ENCODE measurements around the gene FMN2. TPM values are rescaled to one million over a fixed set of nuclear protein-coding genes. Genes with fewer than 3 reads are reported as not detected.
"Not testable (repeated sequence)": the region's sequence is repeated elsewhere in the genome, so short reads cannot be mapped to it uniquely, and the experiment has no call there.

Gene FMN2
- total and polyA plus RNA-seq, 2 experiments from 2014 or later: 0.97 TPM; not detected in 1

DNA sequence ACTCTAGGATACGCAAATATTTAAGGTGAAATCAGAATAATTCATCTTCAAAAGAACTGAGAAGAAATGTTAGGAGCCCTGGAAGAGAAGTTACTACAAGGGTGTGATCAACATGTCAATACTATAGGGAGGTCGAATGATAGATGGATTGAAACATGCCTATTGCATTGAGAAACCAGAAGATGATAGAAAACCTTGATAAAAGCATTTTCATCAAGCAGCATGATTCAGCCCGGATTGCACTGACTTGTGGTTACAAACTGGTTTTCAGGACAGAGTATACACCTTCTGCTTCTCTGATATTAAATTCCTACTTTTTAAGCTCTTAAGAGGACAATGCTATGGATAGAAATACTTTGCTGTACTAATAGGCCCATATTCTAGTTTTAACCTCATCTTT, 164.2 kb downstream of the FMN2 start:
- no peak for DNase-seq (ENCODE audit: low spot score)
- H2AFZ ChIP-seq: no peak overlapping the region
- no peaks in the 10 kb centered on the region for H4K20me1 ChIP-seq (ENCODE audit: insufficient read depth, poor library complexity, severe bottlenecking)
- TF ChIP-seq EZH2 (IDR thresholded peaks at IDR 0.05; ENCODE audit: borderline replicate concordance): no peak
- TF ChIP-seq, protein P1, sequence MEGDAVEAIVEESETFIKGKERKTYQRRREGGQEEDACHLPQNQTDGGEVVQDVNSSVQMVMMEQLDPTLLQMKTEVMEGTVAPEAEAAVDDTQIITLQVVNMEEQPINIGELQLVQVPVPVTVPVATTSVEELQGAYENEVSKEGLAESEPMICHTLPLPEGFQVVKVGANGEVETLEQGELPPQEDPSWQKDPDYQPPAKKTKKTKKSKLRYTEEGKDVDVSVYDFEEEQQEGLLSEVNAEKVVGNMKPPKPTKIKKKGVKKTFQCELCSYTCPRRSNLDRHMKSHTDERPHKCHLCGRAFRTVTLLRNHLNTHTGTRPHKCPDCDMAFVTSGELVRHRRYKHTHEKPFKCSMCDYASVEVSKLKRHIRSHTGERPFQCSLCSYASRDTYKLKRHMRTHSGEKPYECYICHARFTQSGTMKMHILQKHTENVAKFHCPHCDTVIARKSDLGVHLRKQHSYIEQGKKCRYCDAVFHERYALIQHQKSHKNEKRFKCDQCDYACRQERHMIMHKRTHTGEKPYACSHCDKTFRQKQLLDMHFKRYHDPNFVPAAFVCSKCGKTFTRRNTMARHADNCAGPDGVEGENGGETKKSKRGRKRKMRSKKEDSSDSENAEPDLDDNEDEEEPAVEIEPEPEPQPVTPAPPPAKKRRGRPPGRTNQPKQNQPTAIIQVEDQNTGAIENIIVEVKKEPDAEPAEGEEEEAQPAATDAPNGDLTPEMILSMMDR (IDR thresholded peaks at IDR 0.05; ENCODE audit: poor library complexity): no peak
- TF ChIP-seq EZH2phosphoT487 (IDR thresholded peaks at IDR 0.05; ENCODE audit: low read depth, severe bottlenecking, unreplicated experiment): no peak
- H3K27ac ChIP-seq: no peak overlapping the region
- H3K4me3 ChIP-seq: no peak overlapping the region
- H3K9me2 ChIP-seq (replicated peaks; ENCODE audit: insufficient read depth): no peaks in the 10 kb centered on the region
- H3K4me2 ChIP-seq: no peak overlapping the region
- H3K79me2 ChIP-seq: no peaks in the 10 kb centered on the region
- WGBS (ENCODE audit: low lambda C conversion rate, missing lambda C conversion rate): 99% methylated on average over 3 of the region's 3 CpGs
- no peaks in the 10 kb centered on the region for H3K4me1 ChIP-seq (ENCODE audit: insufficient read depth)
- no peaks in the 10 kb centered on the region for H3K36me3 ChIP-seq (replicated peaks; ENCODE audit: insufficient read depth, low read depth)
- H3K27me3 ChIP-seq: no peaks in the 10 kb centered on the region
- H3K9me3 ChIP-seq (ENCODE audit: low read depth): no peaks in the 10 kb centered on the region

DNA sequence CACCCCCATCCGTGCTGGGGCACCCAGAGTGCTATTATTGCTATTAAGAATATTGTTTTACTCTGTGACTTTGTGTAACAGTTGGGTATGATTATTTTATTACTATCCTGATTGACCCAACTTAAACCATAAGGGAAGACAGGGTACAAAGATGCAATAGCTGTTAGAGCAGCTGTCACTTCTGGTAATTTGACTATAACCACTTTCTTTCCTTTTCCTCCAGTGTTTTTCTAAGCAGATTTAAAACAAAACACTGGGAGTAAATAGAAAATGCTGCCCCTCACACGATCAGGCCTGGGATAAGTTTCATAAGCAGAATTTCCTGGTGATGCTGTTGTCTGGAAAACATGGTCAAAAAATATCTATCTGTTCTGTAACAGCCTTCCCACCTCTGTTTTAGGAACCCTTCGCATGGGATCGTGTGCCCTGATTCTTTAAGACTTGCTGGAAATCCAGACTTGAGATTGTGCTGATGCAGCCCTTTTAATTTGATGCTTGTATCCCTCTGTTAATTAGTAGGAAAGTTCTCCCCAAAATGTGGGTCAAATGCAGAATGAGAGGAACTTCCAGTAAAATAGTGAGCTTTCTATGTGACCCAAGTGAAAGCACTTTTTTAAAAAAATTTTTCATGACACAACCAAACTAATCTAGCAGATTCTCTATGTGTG, 165.3 kb downstream of the FMN2 start:
- H4K20me1 ChIP-seq (ENCODE audit: insufficient read depth, poor library complexity, severe bottlenecking): no peaks in the 10 kb centered on the region
- no peaks in the 10 kb centered on the region for H3K79me2 ChIP-seq
- no peaks in the 10 kb centered on the region for H3K9me2 ChIP-seq (replicated peaks; ENCODE audit: insufficient read depth)
- no peak overlapping the region for H3K4me2 ChIP-seq
- WGBS (ENCODE audit: low lambda C conversion rate, missing lambda C conversion rate): 91% methylated on average over 4 of the region's 4 CpGs
- no peak for TF ChIP-seq EZH2phosphoT487 (IDR thresholded peaks at IDR 0.05; ENCODE audit: low read depth, severe bottlenecking, unreplicated experiment)
- TF ChIP-seq EZH2 (IDR thresholded peaks at IDR 0.05; ENCODE audit: borderline replicate concordance): no peak
- TF ChIP-seq, protein P1 (IDR thresholded peaks at IDR 0.05; ENCODE audit: poor library complexity): no peak
- no peak overlapping the region for H2AFZ ChIP-seq
- no peak for DNase-seq (ENCODE audit: low spot score)
- H3K9me3 ChIP-seq (ENCODE audit: low read depth): no peaks in the 10 kb centered on the region
- no peak overlapping the region for H3K27ac ChIP-seq
- no peaks in the 10 kb centered on the region for H3K36me3 ChIP-seq (replicated peaks; ENCODE audit: insufficient read depth, low read depth)
- no peaks in the 10 kb centered on the region for H3K27me3 ChIP-seq
- H3K4me1 ChIP-seq (ENCODE audit: insufficient read depth): no peaks in the 10 kb centered on the region
- no peak overlapping the region for H3K4me3 ChIP-seq

DNA sequence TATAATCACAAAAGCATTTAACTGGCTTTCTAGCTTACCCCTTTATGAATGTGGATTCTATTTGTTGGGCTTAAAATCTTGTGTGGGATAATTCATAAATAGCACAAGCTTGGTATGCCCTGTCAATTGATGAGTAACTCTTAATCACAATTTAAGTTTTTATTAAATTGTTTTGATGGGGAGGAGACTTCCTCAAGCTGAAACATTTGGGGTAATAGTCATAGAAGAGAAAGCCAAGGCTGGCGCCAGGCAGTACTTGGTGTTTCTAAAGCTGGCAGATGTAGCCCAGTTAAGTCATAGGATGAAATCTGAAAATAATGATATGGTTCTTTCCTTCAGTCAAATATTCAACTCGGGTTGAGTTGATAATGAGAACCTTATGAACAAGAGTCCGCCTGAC, 167.2 kb downstream of the FMN2 start:
- Histone ChIP-seq H3K27me3 (no peaks in the 10 kb centered on the region), H3K9me2 (replicated peaks; ENCODE audit: insufficient read depth) (no peaks in the 10 kb centered on the region), H3K4me3 (no peak overlapping the region), H3K27ac (no peak overlapping the region), H3K9me3 (ENCODE audit: low read depth) (no peaks in the 10 kb centered on the region), H2AFZ (no peak overlapping the region), H3K4me2 (no peak overlapping the region), H3K36me3 (replicated peaks; ENCODE audit: insufficient read depth, low read depth) (no peaks in the 10 kb centered on the region), H3K4me1 (ENCODE audit: insufficient read depth) (no peaks in the 10 kb centered on the region), H4K20me1 (ENCODE audit: insufficient read depth, poor library complexity, severe bottlenecking) (no peaks in the 10 kb centered on the region), H3K79me2 (no peaks in the 10 kb centered on the region)
- DNase-seq (ENCODE audit: low spot score): no peak
- WGBS (ENCODE audit: low lambda C conversion rate, missing lambda C conversion rate): 79% methylated on average over 3 of the region's 3 CpGs
- no peak for TF ChIP-seq EZH2 (IDR thresholded peaks at IDR 0.05; ENCODE audit: borderline replicate concordance)
- TF ChIP-seq EZH2phosphoT487 (IDR thresholded peaks at IDR 0.05; ENCODE audit: low read depth, severe bottlenecking, unreplicated experiment): no peak
- TF ChIP-seq, protein P1 (IDR thresholded peaks at IDR 0.05; ENCODE audit: poor library complexity): no peak

DNA sequence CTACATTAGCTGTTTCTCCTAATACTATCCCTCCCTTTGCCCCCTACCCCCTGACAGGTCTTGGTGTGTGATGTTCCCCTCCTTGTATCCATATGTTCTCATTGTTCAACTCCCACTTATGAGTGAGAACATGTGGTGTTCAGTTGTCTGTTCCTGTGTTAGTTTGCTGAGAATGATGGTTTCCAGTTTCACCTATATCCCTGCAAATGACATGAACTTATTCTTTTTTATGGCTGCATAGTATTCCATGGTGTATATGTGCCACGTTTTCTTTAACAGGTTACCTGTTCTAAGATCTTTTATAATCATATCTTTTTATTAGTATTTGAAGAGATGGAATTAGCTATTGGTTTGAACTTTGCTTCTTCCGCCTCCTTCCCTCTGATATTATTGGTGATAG, 172.8 kb downstream of the FMN2 start:
- not testable (repeated sequence) for H3K4me1 ChIP-seq (ENCODE audit: insufficient read depth); H3K79me2 ChIP-seq; DNase-seq (ENCODE audit: low spot score); H3K9me3 ChIP-seq (ENCODE audit: low read depth); H3K9me2 ChIP-seq (replicated peaks; ENCODE audit: insufficient read depth); H3K36me3 ChIP-seq (replicated peaks; ENCODE audit: insufficient read depth, low read depth); H3K4me3 ChIP-seq; H4K20me1 ChIP-seq (ENCODE audit: insufficient read depth, poor library complexity, severe bottlenecking); H3K27ac ChIP-seq; H3K4me2 ChIP-seq; H2AFZ ChIP-seq; H3K27me3 ChIP-seq
- 98% methylated on average over 2 of the region's 2 CpGs for WGBS (ENCODE audit: low lambda C conversion rate, missing lambda C conversion rate)
